Stimulated activated CD8-positive, alpha-beta memory T cell treated with anti-CD3 and anti-CD28 coated beads, Interleukin-12 subunit alpha, Interleukin-12 subunit beta, amount 100 ng/mL, for 4 hours (primary cell): Measurements from ENCODE around the gene DEFB119.
"Not testable (repeated sequence)": the region's sequence is repeated elsewhere in the genome, so short reads cannot be mapped to it uniquely, and the experiment has no call there.

Experiments used
- DNase-seq: peaks from one replicate; pipeline ENCODE4 v3.0.0-alpha.2; 2020; ENCODE audit warnings: low read depth

The DEFB119 gene, protein sequence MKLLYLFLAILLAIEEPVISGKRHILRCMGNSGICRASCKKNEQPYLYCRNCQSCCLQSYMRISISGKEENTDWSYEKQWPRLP

GRCh38 chr20:31390490-31390889 is at the start of gene DEFB119:
DEFB119 (minus strand) TSS chr20:31390590; CDS start chr20:31390483, 107 bp downstream.
- no peak for DNase-seq

GRCh38 chr20:31430568-31431115 is 40.3 kb upstream of the DEFB119 start:
- no peak for DNase-seq

DNA sequence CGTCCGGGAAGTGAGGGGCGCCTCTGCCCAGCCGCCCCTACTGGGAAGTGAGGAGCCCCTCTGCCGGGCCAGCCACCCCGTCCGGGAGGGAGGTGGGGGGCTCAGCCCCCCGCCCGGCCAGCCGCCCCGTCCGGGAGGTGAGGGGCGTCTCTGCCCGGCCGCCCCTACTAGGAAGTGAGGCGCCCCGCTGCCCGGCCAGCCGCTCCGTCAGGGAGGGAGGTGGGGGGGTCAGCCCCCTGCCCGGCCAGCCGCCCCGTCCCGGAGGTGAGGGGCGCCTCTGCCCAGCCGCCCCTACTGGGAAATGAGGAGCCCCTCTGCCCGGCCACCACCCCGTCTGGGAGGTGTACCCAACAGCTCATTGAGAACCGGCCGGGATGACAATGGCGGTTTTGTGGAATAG is 37.2 kb upstream of the DEFB119 start:
- DNase-seq, result not testable (repeated sequence)

DNA sequence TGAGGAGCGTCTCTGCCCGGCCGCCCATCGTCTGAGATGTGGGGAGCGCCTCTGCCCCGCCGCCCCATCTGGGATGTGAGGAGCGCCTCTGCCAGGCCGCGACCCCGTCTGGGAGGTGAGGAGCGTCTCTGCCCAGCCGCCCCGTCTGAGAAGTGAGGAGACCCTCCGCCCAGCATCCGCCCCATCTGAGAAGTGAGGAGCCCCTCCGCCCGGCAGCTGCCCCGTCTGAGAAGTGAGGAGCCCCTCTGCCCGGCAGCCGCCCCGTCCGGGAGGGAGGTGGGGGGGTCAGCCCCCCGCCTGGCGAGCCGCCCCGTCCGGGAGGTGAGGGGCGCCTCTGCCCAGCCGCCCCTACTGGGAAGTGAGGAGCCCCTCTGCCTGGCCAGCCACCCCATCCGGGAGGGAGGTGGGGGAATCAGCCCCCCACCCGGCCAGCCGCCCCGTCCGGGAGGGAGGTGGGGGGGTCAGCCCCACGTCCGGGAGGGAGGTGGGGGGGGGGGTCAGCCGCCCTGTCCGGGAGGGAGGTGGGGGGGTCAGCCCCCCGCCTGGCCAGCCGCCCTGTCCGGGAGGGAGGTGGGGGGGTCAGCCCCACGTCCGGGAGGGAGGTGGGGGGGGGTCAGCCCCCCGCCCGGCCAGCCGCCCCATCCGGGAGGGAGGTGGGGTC is 36.6 kb upstream of the DEFB119 start:
- not testable (repeated sequence) for DNase-seq

GRCh38 chr20:31425797-31426196 is 35.4 kb upstream of the DEFB119 start:
- DNase-seq, result no peak

DNA sequence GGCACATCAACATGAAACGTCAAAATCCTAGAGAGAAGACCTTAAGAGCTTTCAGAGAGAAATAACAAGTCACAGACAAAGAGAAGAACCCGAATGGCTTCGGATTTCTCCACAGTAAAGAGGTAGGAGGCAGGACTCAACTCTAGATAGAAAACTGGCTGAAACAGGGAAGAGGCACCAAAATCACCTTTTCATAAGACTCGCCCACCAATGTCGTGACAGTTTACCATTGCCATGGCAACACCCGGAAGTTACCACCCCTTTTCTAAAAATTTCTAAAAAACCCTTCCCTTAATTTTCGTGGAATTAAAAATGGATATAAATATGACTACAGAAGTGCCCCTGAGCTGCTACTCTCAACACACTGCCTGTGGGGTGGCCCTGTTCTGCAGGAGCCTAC is 27.9 kb upstream of the DEFB119 start:
- DNase-seq, result no peak

DNA sequence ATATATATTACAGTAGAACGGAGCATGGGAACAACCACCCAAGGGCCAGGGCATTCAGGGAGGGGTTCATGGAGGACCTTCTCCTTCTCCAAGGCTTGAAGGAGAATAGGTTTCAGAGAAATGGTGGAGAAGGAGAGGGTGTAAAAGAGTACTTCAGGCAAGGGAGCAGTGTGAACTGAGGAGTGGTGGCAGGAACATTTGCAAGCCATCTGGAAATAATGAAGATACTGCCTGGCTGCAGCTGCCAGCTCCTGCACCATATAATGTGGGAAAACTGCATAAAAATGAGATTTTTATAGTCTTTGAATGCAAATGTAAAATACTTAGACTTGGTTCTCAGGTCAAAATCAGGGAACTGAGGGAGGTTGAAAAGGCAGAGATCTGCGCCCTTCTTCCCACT is 25.3 kb upstream of the DEFB119 start:
- no peak for DNase-seq

- no peak for DNase-seq
Observed at GRCh38 chr20:31414381-31414780, 24.0 kb upstream of the DEFB119 start.

GRCh38 chr20:31410011-31410410 is 19.6 kb upstream of the DEFB119 start:
- DNase-seq, result no peak

DNA sequence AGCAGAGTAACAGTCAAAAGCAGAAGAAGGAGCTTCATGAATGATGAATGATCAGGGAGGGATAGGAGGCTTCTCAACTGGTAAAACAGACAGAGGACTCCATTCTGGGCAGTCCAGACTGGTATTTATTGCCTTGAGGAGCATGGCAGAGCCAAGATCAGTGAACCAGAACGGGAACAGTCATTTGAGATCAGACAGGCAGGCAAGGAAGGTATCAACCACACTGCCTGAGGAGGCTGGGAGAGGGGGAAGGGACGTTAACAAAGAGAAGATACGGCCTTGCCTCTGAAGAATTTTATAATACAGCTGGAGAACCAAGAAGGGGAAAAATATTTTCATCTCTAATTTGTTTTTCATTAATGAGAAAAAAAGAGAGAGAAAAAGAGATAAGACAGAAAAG is 15.7 kb upstream of the DEFB119 start, which contains the start of gene DEFB121:
TSS of gene DEFB121 (minus strand) at position 101 of the 400 bp plus-strand sequence. CDS start at position 38, 63 bp downstream.
- DNase-seq, result no peak

DNA sequence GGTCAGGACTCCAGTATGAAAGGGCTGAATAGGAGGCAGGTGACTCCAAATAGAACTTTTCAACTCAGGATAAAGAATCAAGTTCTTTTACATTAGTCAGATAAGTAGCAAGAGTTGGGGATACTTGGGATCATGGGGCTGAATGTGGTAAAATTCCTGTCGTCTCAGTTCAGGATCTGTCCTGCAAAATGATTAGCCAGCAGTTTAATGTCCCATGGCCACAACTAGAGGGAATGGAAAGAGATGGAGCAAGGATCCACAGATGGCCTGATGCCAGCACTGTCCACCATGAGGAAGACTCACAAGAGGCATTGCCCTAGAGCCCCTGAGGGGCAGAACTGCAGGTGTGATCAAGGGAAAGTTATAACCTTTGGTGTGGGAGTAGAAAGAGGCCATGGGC is 13.5 kb upstream of the DEFB119 start:
- DNase-seq, result no peak

DNA sequence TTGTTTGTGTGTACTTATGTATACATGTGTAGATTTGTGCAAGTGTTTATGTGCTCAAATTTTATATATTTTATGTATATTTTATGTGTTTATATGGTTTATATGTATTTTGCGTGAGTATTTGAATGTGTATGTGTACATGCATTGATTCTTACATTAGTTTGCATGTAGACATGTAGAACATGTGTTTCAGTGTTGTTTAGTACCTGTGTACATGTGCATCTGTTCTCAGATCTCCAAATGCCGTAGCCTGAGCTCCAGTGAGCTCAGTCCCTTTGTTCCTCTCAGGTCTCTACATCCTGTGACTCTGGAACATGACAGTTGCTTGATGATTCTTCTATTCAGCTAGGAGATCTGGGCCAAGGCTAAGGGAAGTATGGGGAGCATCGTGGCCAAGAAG is 4.5 kb upstream of the DEFB119 start:
- no peak for DNase-seq

GRCh38 chr20:31392836-31393235 is 2.4 kb upstream of the DEFB119 start:
- no peak for DNase-seq

DNA sequence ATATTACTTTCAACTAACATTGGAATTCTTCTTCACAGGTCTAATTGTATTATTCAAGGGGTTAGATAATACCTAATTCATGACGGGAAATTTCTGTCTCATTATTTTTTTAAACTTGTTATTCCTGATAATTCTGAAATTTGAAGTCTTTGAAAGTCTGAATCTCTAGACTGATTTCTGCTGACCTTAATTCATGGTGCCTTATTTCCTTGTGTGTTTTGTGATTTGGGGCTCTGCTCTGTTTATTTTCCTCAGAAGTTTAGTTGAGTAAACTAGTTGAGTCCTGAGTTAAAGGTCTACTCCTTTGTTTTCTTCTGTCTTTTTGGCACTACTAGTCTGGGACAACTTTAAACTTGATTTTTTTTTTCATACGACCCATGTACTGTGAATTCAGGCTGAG is 16.0 kb downstream of the DEFB119 start:
- no peak for DNase-seq

DNA sequence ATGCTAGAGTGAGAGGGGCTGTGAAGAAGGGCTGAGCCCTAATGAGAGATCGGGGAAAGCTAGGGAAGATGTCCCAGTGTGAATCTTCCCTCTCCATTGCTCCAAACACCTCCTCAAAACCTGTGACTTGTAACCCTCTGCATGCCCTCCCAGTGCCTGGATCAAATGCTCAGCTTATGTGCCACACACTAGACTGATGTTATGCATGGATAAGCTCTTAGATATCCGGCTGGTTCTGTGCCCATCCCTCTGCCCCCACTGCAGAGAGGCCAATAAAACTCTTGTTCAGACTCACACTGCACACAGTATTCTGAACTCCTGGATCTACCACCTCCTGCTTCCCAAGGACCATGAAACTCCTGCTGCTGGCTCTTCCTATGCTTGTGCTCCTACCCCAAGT is 22.1 kb downstream of the DEFB119 start, which contains the start of gene DEFB118:
TSS of gene DEFB118 (plus strand) at position 301 of the 400 bp plus-strand sequence. CDS start at position 351, 50 bp downstream.
- DNase-seq, result no peak

DNA sequence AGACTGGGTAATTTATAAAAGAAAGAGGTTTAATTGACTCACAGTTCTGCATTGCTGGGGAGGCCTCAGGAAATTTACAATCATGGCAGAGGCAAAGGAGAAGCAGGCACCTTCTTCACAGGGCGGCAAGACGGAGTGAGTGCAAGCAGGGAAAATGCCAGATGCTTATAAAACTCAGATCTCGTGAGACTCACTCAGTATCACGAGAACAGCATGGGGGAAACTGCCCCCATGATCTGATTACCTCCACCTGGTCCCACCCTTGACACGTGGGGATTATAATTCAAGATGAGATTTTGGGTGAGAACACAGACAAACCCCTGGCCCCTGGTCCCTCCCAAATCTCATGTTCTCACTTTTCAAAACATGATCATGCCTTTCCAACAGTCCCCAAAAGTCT is 26.1 kb downstream of the DEFB119 start:
- not testable (repeated sequence) for DNase-seq

- no peak for DNase-seq
Observed at GRCh38 chr20:31363295-31363694, 27.1 kb downstream of the DEFB119 start.

DNA sequence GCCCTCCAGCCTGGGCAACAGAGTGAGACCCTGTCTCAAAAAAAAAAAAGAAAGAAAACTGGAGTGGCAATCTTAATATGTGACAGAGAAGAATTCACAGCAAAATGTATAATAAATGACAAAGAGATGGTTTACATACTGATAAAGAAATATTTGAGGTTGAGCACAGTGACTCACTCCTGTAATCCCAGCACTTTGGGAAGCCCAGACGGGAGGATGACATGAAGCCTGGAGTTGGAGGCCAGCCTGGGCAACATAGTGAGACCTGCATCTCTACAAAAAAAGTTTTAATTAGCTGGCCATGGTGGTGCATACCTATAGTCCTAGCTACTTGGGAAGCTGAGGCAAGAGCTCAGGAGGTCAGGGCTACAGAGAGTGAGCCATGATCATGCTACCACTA is 34.4 kb downstream of the DEFB119 start:
- no peak for DNase-seq

DNA sequence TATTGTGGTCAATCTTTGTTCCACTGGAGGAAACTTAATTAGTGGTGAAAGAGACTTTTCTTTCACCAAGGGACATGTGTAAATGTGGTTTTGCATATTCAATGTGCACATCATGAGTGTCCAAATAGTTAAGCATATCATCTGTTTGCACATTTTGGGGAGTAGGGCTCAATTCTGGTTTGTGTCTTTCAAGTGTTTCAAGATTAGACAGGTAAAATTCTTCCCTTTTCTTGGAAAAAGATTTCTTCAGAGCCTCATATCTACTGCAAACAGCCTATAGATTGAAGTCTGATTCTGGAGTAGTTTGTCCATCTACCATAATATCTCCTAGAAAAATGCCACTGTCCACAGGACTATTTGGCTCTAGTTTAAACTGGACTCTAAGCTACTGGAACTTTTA is 48.9 kb downstream of the DEFB119 start:
- DNase-seq, result no peak

DNA sequence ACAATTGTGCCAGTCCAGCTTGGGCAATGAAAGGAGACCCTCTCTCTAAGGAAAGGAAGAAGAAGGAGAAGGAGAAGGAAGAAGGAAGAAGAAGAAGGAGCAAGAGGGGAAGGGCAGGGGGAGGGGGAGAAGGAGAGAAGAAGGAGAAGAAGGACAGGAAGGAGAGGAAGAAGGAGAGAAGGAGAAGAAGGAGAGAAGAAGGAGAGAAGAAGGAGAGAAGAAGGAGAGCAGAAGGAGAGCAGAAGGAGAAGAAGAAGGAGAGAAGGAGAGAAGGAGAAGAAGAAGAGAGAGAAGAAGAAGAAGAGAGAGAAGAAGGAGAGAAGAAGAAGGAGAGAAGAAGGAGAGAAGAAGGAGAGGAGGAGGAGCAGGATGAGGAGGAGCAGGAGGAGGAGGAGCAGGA is 59.5 kb downstream of the DEFB119 start:
- no peak for DNase-seq
